ENCODE data around the gene DVL1.

Gene DVL1

GRCh38 chr1:1348420-1349255 is 580 bp downstream of the DVL1 start:
- Histone ChIP-seq H3K4me2 (peak overlapping the region; percentile 99), H4K20me1 (peaks cover 74% of the 10 kb centered on the region), H3K9me3 (no peaks in the 10 kb centered on the region), H3K4me3 (peak overlapping the region; percentile 95), H3K9ac (peak overlapping the region; percentile 91), H3K36me3 (no peaks in the 10 kb centered on the region), H3K27me3 (peaks cover 18% of the 10 kb centered on the region), H3K4me1 (peaks cover 73% of the 10 kb centered on the region), H3K27ac (peak overlapping the region; percentile 83)
- no peak for TF ChIP-seq Cebpa-rat (IDR thresholded peaks at IDR 0.05)

- Histone ChIP-seq H3K9me3 (no peaks in the 10 kb centered on the region), H3K36me3 (no peaks in the 10 kb centered on the region), H3K9ac (peak overlapping the region; percentile 91), H3K4me3 (peak overlapping the region; percentile 95), H3K4me2 (peak overlapping the region; percentile 99), H4K20me1 (peaks cover 74% of the 10 kb centered on the region), H3K4me1 (peaks cover 73% of the 10 kb centered on the region), H3K27ac (peak overlapping the region; percentile 83), H3K27me3 (peaks cover 10% of the 10 kb centered on the region)
- no peak for TF ChIP-seq Cebpa-rat (IDR thresholded peaks at IDR 0.05)
Observed at GRCh38 chr1:1347663-1348419, 1.4 kb downstream of the DVL1 start.

- H3K9ac ChIP-seq, result peak overlapping the region; percentile 91
- H3K36me3 ChIP-seq, result peaks cover under 1% of the 10 kb centered on the region
- peak overlapping the region; percentile 99 for H3K4me2 ChIP-seq
- peaks cover 74% of the 10 kb centered on the region for H4K20me1 ChIP-seq
- no peaks in the 10 kb centered on the region for H3K9me3 ChIP-seq
- TF ChIP-seq Cebpa-rat (IDR thresholded peaks at IDR 0.05), result no peak
- H3K4me1 ChIP-seq, result peaks cover 73% of the 10 kb centered on the region
- H3K4me3 ChIP-seq, result peak overlapping the region; percentile 95
- H3K27me3 ChIP-seq, result peaks cover 3% of the 10 kb centered on the region
- peak overlapping the region; percentile 83 for H3K27ac ChIP-seq
Observed at GRCh38 chr1:1347026-1347595, 2.1 kb downstream of the DVL1 start.

GRCh38 chr1:1346501-1346890 is 2.7 kb downstream of the DVL1 start:
- H3K9ac ChIP-seq, result no peak overlapping the region
- H3K27me3 ChIP-seq, result no peaks in the 10 kb centered on the region; the same call in 1 of the 2 replicates
- no peaks in the 10 kb centered on the region for H3K9me3 ChIP-seq
- H3K4me1 ChIP-seq, result peaks cover 69% of the 10 kb centered on the region
- H4K20me1 ChIP-seq, result peaks cover 74% of the 10 kb centered on the region
- TF ChIP-seq Cebpa-rat (IDR thresholded peaks at IDR 0.05), result no peak
- H3K36me3 ChIP-seq, result peaks cover 7% of the 10 kb centered on the region
- no peak overlapping the region for H3K4me3 ChIP-seq
- peak overlapping the region; percentile 99 for H3K4me2 ChIP-seq
- H3K27ac ChIP-seq, result no peak overlapping the region

- peak overlapping the region; percentile 51; the same call in 1 of the 2 replicates for H3K27ac ChIP-seq
- no peaks in the 10 kb centered on the region for H3K27me3 ChIP-seq
- TF ChIP-seq Cebpa-rat (IDR thresholded peaks at IDR 0.05), result no peak
- peaks cover 67% of the 10 kb centered on the region for H3K4me1 ChIP-seq
- no peaks in the 10 kb centered on the region for H3K9me3 ChIP-seq
- H3K9ac ChIP-seq, result 0 out of 2 replicates have a peak overlapping the region, but pooled peaks have one; percentile 40
- peaks cover 78% of the 10 kb centered on the region for H4K20me1 ChIP-seq
- H3K4me3 ChIP-seq, result no peak overlapping the region
- H3K36me3 ChIP-seq, result peaks cover 12% of the 10 kb centered on the region
- peak overlapping the region; percentile 99 for H3K4me2 ChIP-seq
Observed at GRCh38 chr1:1345860-1346500, 3.2 kb downstream of the DVL1 start.

- Histone ChIP-seq H3K4me1 (peaks cover 67% of the 10 kb centered on the region), H3K4me3 (no peak overlapping the region), H3K36me3 (peaks cover 18% of the 10 kb centered on the region), H3K27ac (peak overlapping the region; percentile 51; the same call in 1 of the 2 replicates), H3K4me2 (peak overlapping the region; percentile 99), H3K9ac (0 out of 2 replicates have a peak overlapping the region, but pooled peaks have one; percentile 40), H3K27me3 (no peaks in the 10 kb centered on the region), H3K9me3 (no peaks in the 10 kb centered on the region), H4K20me1 (peaks cover 84% of the 10 kb centered on the region)
- TF ChIP-seq Cebpa-rat (IDR thresholded peaks at IDR 0.05), result no peak
Observed at GRCh38 chr1:1345384-1345783, 3.8 kb downstream of the DVL1 start.

- peaks cover 67% of the 10 kb centered on the region for H3K4me1 ChIP-seq
- H3K27ac ChIP-seq, result peak overlapping the region; percentile 51
- no peaks in the 10 kb centered on the region for H3K9me3 ChIP-seq
- no peak overlapping the region for H3K4me3 ChIP-seq
- H3K9ac ChIP-seq, result 0 out of 2 replicates have a peak overlapping the region, but pooled peaks have one; percentile 40
- H3K27me3 ChIP-seq, result no peaks in the 10 kb centered on the region
- H3K36me3 ChIP-seq, result peaks cover 23% of the 10 kb centered on the region
- TF ChIP-seq Cebpa-rat (IDR thresholded peaks at IDR 0.05), result no peak
- peaks cover 87% of the 10 kb centered on the region for H4K20me1 ChIP-seq
- H3K4me2 ChIP-seq, result peak overlapping the region; percentile 99
Observed at GRCh38 chr1:1344655-1345361, 4.4 kb downstream of the DVL1 start.

- peaks cover 27% of the 10 kb centered on the region for H3K36me3 ChIP-seq
- H3K4me1 ChIP-seq, result peaks cover 67% of the 10 kb centered on the region
- H3K4me2 ChIP-seq, result peak overlapping the region; percentile 99
- H3K27ac ChIP-seq, result peak overlapping the region; percentile 22; the same call in 1 of the 2 replicates
- peaks cover 87% of the 10 kb centered on the region for H4K20me1 ChIP-seq
- H3K9ac ChIP-seq, result peak overlapping the region; percentile 45; the same call in 1 of the 2 replicates
- TF ChIP-seq Cebpa-rat (IDR thresholded peaks at IDR 0.05), result no peak
- no peaks in the 10 kb centered on the region for H3K27me3 ChIP-seq
- H3K4me3 ChIP-seq, result no peak overlapping the region
- no peaks in the 10 kb centered on the region for H3K9me3 ChIP-seq
Observed at GRCh38 chr1:1343811-1344421, 5.3 kb downstream of the DVL1 start.

Measured in BLaER1 (cell line).